GM19463 (cell line): Measurements from ENCODE around the gene LSM6.
A peak's percentile ranks its signal among the peaks of the same experiment; 100 is the strongest.

Experiments used
- ATAC-seq: cut with Tn5 transposase; IDR thresholded peaks from one replicate; pipeline ENCODE4 v1.9.1; 2021; ENCODE audit warnings: mild to moderate bottlenecking, moderate library complexity; ENCODE audit not compliant: unreplicated experiment

Gene LSM6

DNA sequence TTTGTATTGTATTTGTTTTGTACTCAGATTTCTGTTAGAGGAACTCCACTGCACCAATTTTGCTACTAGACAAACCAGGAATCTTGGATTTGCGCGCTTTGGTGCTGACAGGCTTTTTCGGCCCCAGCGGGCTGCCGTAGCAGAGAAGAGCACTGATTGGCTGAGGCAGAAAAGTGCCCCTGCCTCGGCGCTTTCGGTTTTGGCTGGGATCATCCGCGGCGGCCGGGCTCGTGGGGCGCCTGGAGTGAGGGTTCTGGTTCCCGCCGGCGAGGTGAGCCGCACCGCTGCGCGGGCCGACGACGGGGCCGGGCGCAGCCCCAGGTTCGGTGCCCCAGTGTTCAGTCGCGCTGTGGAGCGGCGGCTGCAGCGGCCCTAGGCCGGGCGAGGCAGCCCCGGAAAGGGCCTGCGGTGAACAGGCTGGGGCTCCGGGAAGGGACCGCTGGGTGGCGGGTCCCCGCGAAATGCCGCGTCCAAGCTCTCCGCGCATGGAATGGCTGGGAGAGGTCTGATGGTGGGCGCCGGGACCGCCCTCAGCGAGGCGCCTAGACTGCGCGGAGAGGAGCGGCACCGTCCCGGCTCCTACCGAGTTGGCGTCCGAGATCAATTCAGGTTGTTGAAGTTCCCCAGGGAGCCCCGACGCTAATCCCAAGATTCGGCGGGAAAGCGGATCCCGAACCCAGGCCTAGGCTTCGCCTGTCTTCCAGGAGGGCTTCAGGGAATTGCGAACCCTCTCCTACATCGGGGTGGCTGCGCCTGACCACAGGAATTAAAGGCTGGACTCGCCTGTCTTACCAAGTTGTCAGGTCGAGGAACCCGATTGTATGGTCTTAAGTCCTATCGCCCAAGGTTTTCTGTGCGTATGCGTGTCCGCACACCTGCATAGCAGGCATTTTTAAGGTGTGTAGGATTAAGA, at the start of gene LSM6:
LSM6 (plus strand) TSS at position 178 of the 913 bp plus-strand sequence. CDS start 7,204 bp downstream, outside the sequence.
- peak; percentile 93 for ATAC-seq

DNA sequence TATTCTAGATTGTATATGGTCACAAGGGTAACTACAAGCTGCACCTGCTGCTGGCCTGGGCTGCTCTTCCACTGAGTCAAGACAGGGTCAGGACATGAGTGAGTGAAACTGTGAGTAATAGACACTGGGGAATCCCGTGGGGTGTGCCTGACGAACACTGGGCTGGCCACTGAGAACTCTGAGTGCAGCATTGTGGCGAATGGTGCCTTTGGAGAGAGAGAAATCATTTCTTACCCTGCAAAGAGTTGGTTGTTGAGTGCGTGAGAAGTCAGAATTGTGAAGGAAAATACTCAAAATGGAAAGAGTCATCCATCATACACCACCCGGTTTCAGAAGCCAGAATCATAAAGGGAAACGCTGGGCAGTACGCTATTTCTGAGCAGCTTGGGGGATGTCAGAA, 43.1 kb upstream of the LSM6 start:
- peak; percentile 100 for ATAC-seq

DNA sequence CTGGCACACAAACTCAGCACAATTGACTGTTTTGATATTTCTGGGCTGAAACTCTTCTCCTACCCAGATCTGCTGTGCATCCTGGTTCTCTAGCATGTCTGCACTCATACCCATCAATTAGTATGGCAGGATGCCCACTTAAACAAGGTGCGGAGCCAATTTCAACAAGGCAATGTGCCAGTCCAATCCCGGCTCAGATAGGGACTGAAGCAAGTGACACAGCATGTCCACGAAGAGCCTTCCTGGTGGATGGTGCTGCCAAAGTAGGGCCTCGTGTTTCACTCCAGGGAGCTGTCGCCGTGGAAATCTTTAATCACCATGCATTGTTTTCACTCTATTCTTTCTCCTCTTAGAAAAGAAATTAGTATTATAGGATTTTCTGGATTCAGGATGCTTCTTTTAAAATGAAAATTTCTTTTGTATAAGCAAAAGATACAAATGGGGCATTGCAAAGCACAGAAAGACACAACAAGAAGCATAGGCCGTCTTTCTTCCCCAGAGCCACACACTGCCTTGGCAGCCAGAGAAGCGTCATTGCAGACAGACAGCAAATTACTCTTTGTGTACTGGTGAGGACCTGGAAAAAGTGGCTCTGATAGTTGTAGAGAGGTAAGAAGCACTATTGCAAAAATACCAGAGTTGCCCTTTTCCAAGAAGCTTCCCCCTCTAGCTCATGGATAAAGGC, 40.6 kb upstream of the LSM6 start:
- ATAC-seq: no peak

DNA sequence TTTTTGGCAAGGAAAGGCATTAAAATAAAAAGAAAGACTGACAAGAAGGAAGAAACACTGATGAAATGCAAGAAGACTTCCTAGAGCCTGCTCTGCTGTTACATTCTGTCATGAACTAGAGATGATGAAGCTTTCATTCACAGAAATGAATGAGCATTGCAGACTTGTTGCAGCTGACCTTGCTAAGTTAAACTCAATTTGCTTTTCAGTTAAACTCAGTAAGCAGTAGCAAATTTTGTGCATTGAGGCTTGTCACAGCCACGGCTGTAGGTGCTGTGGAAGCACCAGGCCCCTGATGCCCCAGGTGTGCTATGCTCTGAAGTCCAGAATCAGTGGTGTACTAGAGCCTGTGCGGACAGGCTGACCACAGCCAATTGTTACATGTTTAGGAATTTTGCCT, 39.6 kb upstream of the LSM6 start:
- ATAC-seq: no peak

GRCh38 chr4:146142768-146143167, 32.8 kb upstream of the LSM6 start:
- ATAC-seq: peak; percentile 86

GRCh38 chr4:146143888-146144287, 31.6 kb upstream of the LSM6 start:
- no peak for ATAC-seq

GRCh38 chr4:146146918-146147317, 28.6 kb upstream of the LSM6 start:
- ATAC-seq: no peak

DNA sequence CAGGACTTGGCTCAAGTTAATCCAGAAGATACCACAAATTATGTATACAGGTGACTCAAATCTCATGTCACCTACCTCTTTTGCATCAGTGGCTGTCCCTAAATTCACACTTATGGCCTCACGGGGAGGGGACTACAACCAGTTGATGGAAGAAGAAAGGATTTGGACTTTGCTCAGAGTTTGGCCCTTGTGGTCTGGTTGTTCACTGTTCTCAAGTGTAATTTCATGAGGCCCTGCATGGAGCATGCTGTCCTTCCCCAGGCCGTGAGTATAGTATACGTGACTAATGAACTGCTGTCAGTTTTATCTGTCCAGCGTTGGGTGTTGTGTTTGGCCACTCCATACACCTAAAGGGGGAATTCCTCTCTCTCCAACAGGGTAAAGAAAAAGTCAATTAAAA, 27.5 kb upstream of the LSM6 start:
- ATAC-seq: no peak

- no peak for ATAC-seq
These were observed 21.5 kb upstream of the LSM6 start for GRCh38 chr4:146154057-146154456.

GRCh38 chr4:146155152-146155724, 20.3 kb upstream of the LSM6 start:
- peak; percentile 37 for ATAC-seq

GRCh38 chr4:146158036-146158745, 17.3 kb upstream of the LSM6 start:
- ATAC-seq: no peak

DNA sequence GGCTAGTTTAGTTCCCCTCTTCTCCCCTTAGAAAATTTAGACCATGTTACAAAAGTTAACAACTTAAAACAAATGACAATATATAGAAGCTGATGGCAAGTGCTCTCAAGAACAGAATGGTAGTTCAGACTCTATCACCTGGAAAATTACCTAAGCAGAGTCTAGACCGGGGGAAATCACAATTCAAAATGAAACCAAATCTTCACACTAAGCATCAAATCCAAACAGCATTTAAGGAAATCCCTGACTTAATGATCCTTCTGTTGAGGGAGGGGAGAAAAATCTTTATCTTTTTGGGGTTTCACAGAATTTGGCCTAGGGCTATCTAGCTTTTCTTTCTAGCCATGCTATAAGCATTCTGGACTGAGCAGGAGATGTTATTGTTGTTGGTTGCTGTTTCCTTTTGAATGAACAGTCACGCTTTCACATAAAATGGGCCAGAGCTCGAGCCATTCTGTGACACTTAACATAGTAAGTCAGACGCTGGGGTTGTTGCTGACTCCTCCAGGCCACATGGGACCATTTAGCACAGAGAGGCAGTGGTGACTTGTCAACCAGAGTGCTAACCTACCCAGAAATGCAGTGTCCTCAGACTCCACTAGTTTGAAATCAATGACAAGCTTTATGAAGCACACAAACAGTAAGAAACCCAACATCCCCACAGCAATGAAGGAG, 16.0 kb upstream of the LSM6 start:
- peak; percentile 80 for ATAC-seq

DNA sequence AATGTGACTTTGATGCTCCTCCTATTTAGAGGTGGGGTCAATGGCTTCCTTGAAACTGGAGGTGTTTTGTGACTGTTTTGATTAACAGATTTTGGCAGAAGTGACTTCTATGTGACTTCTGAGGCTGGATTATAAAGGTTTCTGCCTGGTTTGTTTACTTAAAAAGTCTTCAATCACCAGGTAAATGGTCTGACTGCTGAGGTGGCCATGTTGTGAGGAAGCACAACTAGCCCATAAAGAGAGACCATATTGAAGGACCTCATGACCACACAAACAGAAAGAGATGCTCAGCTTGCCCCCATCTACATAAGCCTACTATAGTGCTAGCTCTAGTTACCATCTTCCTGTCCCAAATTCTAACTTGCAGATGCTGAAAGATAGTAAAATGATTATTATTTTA, 14.3 kb upstream of the LSM6 start:
- no peak for ATAC-seq

DNA sequence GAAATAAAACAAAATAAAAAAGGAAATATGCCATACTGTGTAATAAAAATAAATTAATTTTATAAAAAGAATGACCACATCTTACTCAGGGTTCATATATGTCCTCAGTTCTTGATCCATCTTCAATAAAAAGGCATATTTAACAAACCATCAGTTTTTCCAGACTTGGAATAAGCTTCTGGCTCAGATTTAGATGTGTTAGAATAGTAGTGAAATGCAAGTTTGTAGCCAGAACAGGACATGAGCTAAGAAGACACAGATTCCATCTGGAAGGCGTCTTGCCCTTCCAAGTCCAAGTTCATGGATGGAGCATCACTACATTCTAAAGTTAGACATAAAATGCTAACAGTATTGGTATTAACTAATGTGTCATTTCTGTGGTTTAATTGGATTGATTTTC, 10.3 kb upstream of the LSM6 start:
- ATAC-seq: no peak

DNA sequence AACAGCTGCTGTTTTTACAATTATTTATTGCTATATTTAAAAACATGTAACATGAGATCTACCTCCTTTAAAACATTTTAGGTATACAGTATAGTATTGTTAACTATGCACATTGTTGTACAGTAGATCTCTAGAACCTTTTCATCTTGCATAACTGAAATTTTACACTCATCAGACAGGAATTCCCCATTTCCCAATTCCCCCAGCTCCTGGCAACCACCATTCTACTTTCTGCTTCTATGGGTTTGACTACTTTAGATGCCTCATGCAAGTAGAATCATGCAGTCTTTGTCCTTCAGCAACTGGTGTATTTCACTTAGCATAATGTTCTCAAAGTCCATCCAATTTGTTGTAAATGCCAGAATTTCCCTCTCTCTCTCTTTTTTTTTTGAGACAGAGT, 9.7 kb upstream of the LSM6 start:
- no peak for ATAC-seq

DNA sequence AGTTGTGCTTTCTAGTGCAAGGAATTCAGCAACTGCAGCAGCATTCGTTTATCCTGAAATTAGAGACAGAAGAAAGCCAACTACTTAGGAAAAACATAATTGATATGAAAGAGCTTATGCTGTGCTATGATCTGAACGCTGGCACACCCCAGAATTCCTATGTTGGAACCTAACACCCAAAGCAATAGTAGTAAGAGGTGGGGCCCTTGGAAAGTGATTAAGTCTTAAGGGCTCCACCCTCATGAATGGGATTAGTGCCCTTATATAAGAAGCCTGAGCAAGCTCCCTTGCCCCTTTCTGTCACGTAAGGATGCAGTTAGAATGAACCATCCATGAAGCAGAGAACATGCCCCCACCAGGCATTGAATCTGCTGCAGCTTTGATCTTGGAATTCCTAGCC, 5.4 kb upstream of the LSM6 start:
- no peak for ATAC-seq

DNA sequence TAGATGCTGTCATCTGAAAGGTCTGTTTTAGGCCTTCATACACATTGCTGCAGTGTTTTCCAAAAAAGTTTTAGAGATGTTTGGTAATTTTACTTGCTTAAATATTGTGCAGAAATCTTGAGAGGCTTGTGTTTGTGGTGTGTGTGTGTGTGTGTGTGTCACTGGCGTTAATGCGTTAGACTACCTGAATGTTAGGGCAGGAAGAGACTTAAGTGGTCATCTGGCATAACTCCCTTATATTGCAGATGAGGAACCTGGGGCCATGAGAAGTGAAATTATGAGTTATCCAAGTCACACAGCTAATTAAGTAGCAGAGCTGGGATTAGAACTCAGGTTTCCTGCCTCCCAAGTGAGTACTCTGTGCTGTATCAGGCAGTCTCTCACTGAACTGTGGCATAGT, 1.4 kb downstream of the LSM6 start:
- no peak for ATAC-seq

DNA sequence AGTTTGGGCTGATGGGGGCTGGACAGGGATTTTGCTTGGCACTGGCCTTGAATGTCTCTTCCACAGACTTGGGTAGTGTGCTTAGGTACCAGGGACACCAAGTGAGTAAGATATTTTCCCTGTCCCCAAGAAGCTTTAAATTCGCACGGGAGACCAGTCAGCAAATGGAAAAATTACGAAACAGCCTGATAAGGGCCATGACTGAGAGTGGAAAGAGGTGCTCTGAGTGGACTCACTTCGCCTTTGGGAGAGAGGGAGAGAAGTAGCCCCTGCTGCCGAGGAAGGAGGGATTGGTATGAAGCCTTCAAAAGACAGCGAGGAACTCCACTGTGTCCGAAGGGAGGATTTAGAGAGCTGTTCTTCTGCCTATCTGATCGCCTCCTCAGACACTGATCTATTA, 2.6 kb downstream of the LSM6 start:
- ATAC-seq: no peak

GRCh38 chr4:146179784-146180370, 4.4 kb downstream of the LSM6 start:
- ATAC-seq: no peak

DNA sequence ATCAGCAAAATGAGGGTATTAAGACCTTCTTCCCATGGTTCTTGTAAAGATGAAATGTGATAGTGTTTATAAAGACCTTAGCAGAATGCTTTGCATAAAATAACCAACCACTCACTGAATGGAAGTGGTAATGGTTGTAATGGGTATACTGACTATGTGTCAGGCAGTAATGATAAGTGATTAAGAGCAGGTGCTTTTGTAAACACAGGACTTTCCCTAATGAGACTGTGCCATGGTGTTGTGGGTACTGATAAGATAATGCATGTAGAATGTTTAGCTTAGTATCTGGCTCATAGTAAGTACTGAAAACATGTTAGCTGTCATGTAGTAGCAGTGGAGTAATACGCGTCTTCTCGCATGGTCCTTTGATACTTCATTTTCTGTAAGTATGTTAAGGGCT, 6.9 kb downstream of the LSM6 start:
- ATAC-seq: peak; percentile 38
